ENCODE measurements around the gene MCEMP1. TPM values are rescaled to one million over a fixed set of nuclear protein-coding genes. Genes with fewer than 3 reads are reported as not detected.
A peak's percentile ranks its signal among the peaks of the same experiment; 100 is the strongest.

The MCEMP1 gene
- total RNA-seq, 5 donors from 2014 or later (not counting 1 experiment from before 2014, with no cell fraction given), result 0.26 TPM; not detected in 4

DNA sequence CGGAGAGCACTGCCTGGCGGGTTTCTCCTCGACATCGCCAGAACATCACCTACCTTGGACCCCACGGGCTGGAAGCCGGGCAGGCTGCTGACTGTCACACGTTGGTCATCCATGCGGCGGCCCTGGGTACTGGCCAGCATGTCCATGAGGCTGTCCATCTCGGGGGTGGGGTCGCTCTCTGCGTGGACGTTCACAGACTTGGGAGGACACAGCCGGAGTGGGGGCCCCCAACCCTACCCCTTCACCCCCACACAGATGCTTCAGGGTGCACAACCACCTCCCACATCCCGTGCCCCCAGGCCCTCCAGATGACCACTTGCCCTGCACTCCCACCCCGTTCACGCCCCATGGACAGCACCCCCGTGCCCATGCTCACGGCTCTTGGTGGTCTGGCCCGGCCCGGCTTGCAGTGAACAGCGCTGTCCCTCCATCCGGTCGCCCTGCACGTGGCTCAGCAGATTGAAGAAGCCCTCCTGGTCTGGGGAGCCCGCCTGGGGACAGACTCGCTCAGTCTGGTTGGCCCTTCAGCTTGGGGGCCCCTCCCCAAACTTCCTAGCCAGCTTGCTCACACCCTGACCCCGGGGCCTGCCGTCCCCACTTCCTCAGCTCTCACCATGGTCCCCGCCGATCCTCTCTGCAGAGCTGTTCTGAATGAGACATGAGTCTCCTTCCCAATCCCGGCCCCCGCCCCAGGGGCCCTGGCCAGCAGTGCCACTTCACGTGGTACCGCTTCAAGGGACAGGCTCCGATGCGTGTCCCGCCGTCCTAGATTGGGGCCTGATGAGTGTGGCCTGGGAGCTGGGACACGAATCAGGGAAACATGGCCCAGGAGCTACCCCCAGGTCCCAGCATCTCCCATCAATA is 44.3 kb upstream of the MCEMP1 start:
- Mint-ChIP-seq H3K9me3 (no peaks in the 10 kb centered on the region), H3K36me3 (no peaks in the 10 kb centered on the region), H3K27me3 (no peaks in the 10 kb centered on the region), H3K27ac (no peak overlapping the region), H3K4me3 (peak overlapping the region in 1 of 3 donors; percentile 8), H3K4me1 (peaks cover 55 to 62% (median 57%) of the 10 kb centered on the region in 3 donors)
- no peak overlapping the region for H3K27ac ChIP-seq (ENCODE audit: low read length)
- no peaks in the 10 kb centered on the region for H3K27me3 ChIP-seq (replicated peaks in 1 of 2; ENCODE audit: control insufficient read depth in 2 of 2, extremely low read depth in 1 of 2, insufficient read depth in 2 of 2, low read length in 1 of 2)
- H3K9me3 ChIP-seq, result no peaks in the 10 kb centered on the region
- 95% methylated on average over 40 of the region's 40 CpGs for WGBS (ENCODE audit: insufficient coverage)
- H3K4me3 ChIP-seq (ENCODE audit: control insufficient read depth in 1 of 2, extremely low read depth in 1 of 2, low read length in 1 of 2), result no peak overlapping the region
- DNase-seq (no peak), ATAC-seq (replicated peaks in 1 of 4) (no peak)
- peaks cover 13 to 55% of the 10 kb centered on the region in 2 experiments for H3K4me1 ChIP-seq (ENCODE audit: control insufficient read depth in 1 of 2, extremely low read depth in 1 of 2, insufficient read depth in 2 of 2, low read length in 2 of 2)
- ChIA-PET POLR2A (no interaction called here), CTCF (interaction anchor here in 1 of 2 donors (0.6 kb wide), 2 partner anchors 197 to 532 kb away, joined by 3 to 4 read pairs; no protein-coding TSS in a partner anchor)
- peaks cover 0 to 17% of the 10 kb centered on the region in 2 donors for H3K36me3 ChIP-seq (ENCODE audit: control insufficient read depth in 2 of 2, extremely low read depth in 1 of 2, insufficient read depth in 1 of 2, low read length in 1 of 2)

DNA sequence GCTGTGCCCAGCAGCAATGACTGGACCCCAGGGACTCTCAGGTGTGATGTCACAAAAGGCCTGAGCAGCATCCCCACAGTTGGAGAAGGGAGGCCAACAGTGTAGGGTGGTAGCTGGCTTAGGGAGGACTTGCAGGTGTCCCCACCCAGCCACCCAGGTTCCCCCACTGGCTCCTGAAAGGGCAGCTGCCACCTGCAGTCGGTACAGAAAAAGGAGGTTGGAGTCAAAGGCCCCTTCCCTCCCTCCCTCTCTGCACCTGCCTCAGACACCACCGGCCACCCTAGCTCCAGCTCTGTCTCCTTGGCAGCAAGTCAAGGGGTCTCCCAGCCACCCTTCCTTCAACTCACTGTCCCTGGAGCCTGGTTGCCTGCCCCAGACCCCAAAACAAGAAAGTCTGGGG is 43.2 kb upstream of the MCEMP1 start, which contains the start of gene PCP2:
TSS of gene PCP2 (minus strand) at position 22 of the 400 bp plus-strand sequence. CDS start 262 bp downstream, outside the sequence.
- WGBS (ENCODE audit: insufficient coverage), result 29% methylated on average over 2 of the region's 2 CpGs
- Mint-ChIP-seq H3K4me3 (peak within 1 kb of the TSS in 1 of 3 donors; percentile 8), H3K4me1 (peaks cover 53 to 57% (median 54%) of the 10 kb centered on the region in 3 donors)

DNA sequence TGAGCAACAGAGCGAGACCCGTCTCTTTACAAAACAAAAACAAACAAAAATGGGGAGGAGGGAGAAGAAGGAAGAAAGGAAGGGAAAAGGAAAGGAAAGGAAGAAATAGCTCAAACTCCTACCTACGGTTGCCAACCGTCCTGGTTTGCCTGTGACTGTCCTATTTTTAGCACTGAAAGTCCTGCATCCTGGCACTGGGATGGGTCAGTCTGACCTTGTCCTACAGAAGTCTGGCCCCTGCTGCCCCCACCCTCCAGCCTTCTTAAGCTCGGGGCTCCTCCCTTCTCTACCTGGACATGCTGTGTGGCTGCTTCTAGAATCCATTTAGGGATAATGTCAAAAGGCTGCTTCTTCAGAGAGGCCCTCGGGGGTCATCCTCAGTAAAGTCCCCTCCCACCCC is 41.2 kb upstream of the MCEMP1 start:
- POLR2A ChIA-PET, result interaction anchor here in 1 of 2 donors (0.5 kb wide), 1 partner anchor 8 kb away, joined by 4 read pairs; no protein-coding TSS in a partner anchor
- ATAC-seq (replicated peaks in 1 of 4) (no peak), DNase-seq (no peak)
- Mint-ChIP-seq H3K27me3 (no peaks in the 10 kb centered on the region), H3K27ac (peak overlapping the region in 1 of 2 donors; percentile 71), H3K36me3 (peaks cover 12% of the 10 kb centered on the region), H3K4me3 (peak overlapping the region; percentile 77 to 82 (median 80)), H3K4me1 (peaks cover 49 to 54% (median 52%) of the 10 kb centered on the region in 3 donors), H3K9me3 (no peaks in the 10 kb centered on the region)
- Histone ChIP-seq H3K4me3 (ENCODE audit: control insufficient read depth in 1 of 2, extremely low read depth in 1 of 2, low read length in 1 of 2) (no peak overlapping the region), H3K27me3 (replicated peaks in 1 of 2; ENCODE audit: control insufficient read depth in 2 of 2, extremely low read depth in 1 of 2, insufficient read depth in 2 of 2, low read length in 1 of 2) (no peaks in the 10 kb centered on the region), H3K27ac (ENCODE audit: low read length) (no peak overlapping the region), H3K9me3 (no peaks in the 10 kb centered on the region), H3K4me1 (ENCODE audit: control insufficient read depth in 1 of 2, extremely low read depth in 1 of 2, insufficient read depth in 2 of 2, low read length in 2 of 2) (peaks cover 0 to 52% of the 10 kb centered on the region in 2 experiments), H3K36me3 (ENCODE audit: control insufficient read depth in 2 of 2, extremely low read depth in 1 of 2, insufficient read depth in 1 of 2, low read length in 1 of 2) (peaks cover 0 to 20% of the 10 kb centered on the region in 2 donors)
- 69% methylated on average over 2 of the region's 6 CpGs for WGBS (ENCODE audit: insufficient coverage)
- CTCF ChIA-PET, result interaction anchor here in 1 of 2 donors (0.6 kb wide), 2 partner anchors 13 to 17 kb away, joined by 3 read pairs; no protein-coding TSS in a partner anchor

More for the DNA sequence above, 43.2 kb upstream of the MCEMP1 start, which contains the start of gene PCP2:
- DNase-seq (no peak), ATAC-seq (replicated peaks in 1 of 4) (no peak)
- H3K36me3 ChIP-seq (ENCODE audit: control insufficient read depth in 2 of 2, extremely low read depth in 1 of 2, insufficient read depth in 1 of 2, low read length in 1 of 2), result peaks cover 0 to 13% of the 10 kb centered on the region in 2 donors
- Mint-ChIP-seq H3K27me3 (no peaks in the 10 kb centered on the region), H3K9me3 (no peaks in the 10 kb centered on the region), H3K36me3 (no peaks in the 10 kb centered on the region), H3K27ac (peak within 1 kb of the TSS in 1 of 2 donors; percentile 23)
- H3K27me3 ChIP-seq (replicated peaks in 1 of 2; ENCODE audit: control insufficient read depth in 2 of 2, extremely low read depth in 1 of 2, insufficient read depth in 2 of 2, low read length in 1 of 2), result no peaks in the 10 kb centered on the region
- H3K9me3 ChIP-seq, result no peaks in the 10 kb centered on the region
- no peak within 1 kb of the TSS for H3K4me3 ChIP-seq (ENCODE audit: control insufficient read depth in 1 of 2, extremely low read depth in 1 of 2, low read length in 1 of 2)
- no peak within 1 kb of the TSS for H3K27ac ChIP-seq (ENCODE audit: low read length)
- ChIA-PET POLR2A (interaction anchor here in 1 of 2 donors (0.6 kb wide), 1 partner anchor 891 kb away, joined by 3 read pairs; no protein-coding TSS in a partner anchor), CTCF (no interaction called here)
- peaks cover 9 to 54% of the 10 kb centered on the region in 2 experiments for H3K4me1 ChIP-seq (ENCODE audit: control insufficient read depth in 1 of 2, extremely low read depth in 1 of 2, insufficient read depth in 2 of 2, low read length in 2 of 2)

DNA sequence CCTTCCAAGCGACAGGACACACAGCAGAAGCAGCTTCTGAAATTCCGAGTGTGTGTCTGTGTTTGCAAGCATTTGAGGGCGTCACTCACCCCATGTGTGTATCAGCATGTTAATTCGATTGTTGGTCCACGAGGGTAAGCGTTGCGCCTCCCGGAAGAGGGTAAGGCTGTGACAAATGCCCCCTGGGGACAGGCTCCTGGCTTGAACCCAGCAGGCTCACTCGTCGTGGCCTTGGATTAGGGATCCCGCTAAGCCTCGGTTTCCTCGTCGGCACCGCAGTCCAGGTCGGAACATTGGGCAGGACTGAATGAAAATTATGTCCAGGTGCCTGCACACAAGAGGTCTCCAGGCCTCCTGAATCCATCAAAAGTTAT is 40.6 kb upstream of the MCEMP1 start:
- H3K4me1 Mint-ChIP-seq, result peaks cover 44 to 50% (median 48%) of the 10 kb centered on the region in 3 donors
- Histone ChIP-seq H3K27me3 (replicated peaks in 1 of 2; ENCODE audit: control insufficient read depth in 2 of 2, extremely low read depth in 1 of 2, insufficient read depth in 2 of 2, low read length in 1 of 2) (no peaks in the 10 kb centered on the region), H3K4me1 (ENCODE audit: control insufficient read depth in 1 of 2, extremely low read depth in 1 of 2, insufficient read depth in 2 of 2, low read length in 2 of 2) (peaks cover 0 to 46% of the 10 kb centered on the region in 2 experiments), H3K36me3 (ENCODE audit: control insufficient read depth in 2 of 2, extremely low read depth in 1 of 2, insufficient read depth in 1 of 2, low read length in 1 of 2) (peaks cover 3 to 21% of the 10 kb centered on the region in 2 donors), H3K27ac (ENCODE audit: low read length) (peak overlapping the region; percentile 68), H3K4me3 (ENCODE audit: control insufficient read depth in 1 of 2, extremely low read depth in 1 of 2, low read length in 1 of 2) (peak overlapping the region in 1 of 2 donors; percentile 85), H3K9me3 (no peaks in the 10 kb centered on the region)
- ChIA-PET POLR2A (no interaction called here), CTCF (interaction anchor here in 1 of 2 donors (0.6 kb wide), 1 partner anchor 13 kb away, joined by 3 read pairs; no protein-coding TSS in a partner anchor)
- no peaks in the 10 kb centered on the region for H3K27me3 Mint-ChIP-seq
- WGBS (ENCODE audit: insufficient coverage), result 77% methylated on average over 16 of the region's 16 CpGs
- DNase-seq, result no peak
- peak overlapping the region; percentile 77 to 82 (median 80) for H3K4me3 Mint-ChIP-seq
- no peaks in the 10 kb centered on the region for H3K9me3 Mint-ChIP-seq
- H3K36me3 Mint-ChIP-seq, result peaks cover 12% of the 10 kb centered on the region
- no peak for ATAC-seq (replicated peaks in 1 of 4)
- H3K27ac Mint-ChIP-seq, result peak overlapping the region; percentile 84 to 85

DNA sequence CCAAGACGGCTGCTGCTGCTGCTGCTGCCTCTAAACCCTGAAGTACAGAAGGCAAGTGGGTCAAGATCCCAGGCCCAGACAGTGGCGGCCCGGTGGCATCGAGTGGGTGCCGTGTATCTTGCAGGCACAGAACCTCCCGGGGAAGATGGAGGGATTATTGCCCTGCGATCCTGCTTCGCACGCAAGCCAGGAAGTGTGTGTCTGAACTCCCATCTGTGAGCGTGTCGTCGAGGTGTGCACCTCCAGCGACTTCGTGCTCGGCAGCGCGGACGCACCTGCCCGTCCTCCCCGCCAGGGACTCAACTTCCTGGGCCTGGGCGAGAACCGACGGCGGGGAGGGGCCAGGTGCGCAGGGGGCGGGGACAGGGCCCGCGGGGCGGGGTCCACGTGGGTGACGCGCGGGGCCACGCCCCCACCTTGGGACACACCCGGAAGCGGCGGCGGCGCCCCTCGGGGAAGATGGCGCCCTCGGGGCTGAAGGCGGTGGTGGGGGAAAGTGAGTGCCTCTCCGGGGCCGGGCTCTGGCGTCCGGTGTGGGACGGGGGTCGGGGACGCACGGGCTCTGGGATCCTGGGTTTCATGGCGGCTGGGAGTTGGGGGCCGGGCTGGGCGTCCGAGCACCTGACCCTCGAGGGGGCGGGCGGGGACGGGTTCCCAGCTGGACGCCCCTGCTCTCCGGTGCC is 40.1 kb upstream of the MCEMP1 start, which contains the start of gene STXBP2:
TSS of gene STXBP2 (plus strand) at position 420 of the 683 bp plus-strand sequence. CDS start at position 460, 40 bp downstream.
- H3K27ac Mint-ChIP-seq, result peak within 1 kb of the TSS; percentile 84 to 85
- H3K9me3 Mint-ChIP-seq, result no peaks in the 10 kb centered on the region
- H3K4me3 ChIP-seq (ENCODE audit: control insufficient read depth in 1 of 2, extremely low read depth in 1 of 2, low read length in 1 of 2), result peak within 1 kb of the TSS; percentile 80 to 85
- 5% methylated on average over 60 of the region's 61 CpGs for WGBS (ENCODE audit: insufficient coverage)
- peaks cover 4 to 20% of the 10 kb centered on the region in 2 donors for H3K36me3 ChIP-seq (ENCODE audit: control insufficient read depth in 2 of 2, extremely low read depth in 1 of 2, insufficient read depth in 1 of 2, low read length in 1 of 2)
- no peaks in the 10 kb centered on the region for H3K27me3 ChIP-seq (replicated peaks in 1 of 2; ENCODE audit: control insufficient read depth in 2 of 2, extremely low read depth in 1 of 2, insufficient read depth in 2 of 2, low read length in 1 of 2)
- H3K4me1 ChIP-seq (ENCODE audit: control insufficient read depth in 1 of 2, extremely low read depth in 1 of 2, insufficient read depth in 2 of 2, low read length in 2 of 2), result peaks cover 0 to 45% of the 10 kb centered on the region in 2 experiments
- peak within 1 kb of the TSS; percentile 92 for H3K27ac ChIP-seq (ENCODE audit: low read length)
- H3K36me3 Mint-ChIP-seq, result peaks cover 12% of the 10 kb centered on the region
- POLR2A ChIA-PET, result no interaction called here
- peak; percentile 96 to 97 (median 97) for ATAC-seq (replicated peaks in 1 of 4)
- H3K4me1 Mint-ChIP-seq, result peaks cover 42 to 50% (median 46%) of the 10 kb centered on the region in 3 donors
- CTCF ChIA-PET, result interaction anchor here in 1 of 2 donors (1.2 kb wide), 1 partner anchor 44 kb away, joined by 3 read pairs; the partner anchor contains the start of gene TRAPPC5
- peak within 1 kb of the TSS; percentile 77 to 82 (median 80) for H3K4me3 Mint-ChIP-seq
- H3K9me3 ChIP-seq, result no peaks in the 10 kb centered on the region
- H3K27me3 Mint-ChIP-seq, result no peaks in the 10 kb centered on the region
- peak; percentile 83 to 97 (median 91) for DNase-seq

All from T-cell (primary cell).